Suprapubic skin (tissue), 3 donors: ENCODE data around the gene KIF5A.

Experiments
- POLR2A ChIP-seq, 2 donors: fragments of 450-650 bp; IDR thresholded peaks; one replicate each; pipeline ENCODE4 v1.6.1; 2017; ENCODE audit warnings: antibody characterized with exemption in 2 of 2, mild to moderate bottlenecking in 2 of 2, moderate library complexity in 2 of 2
- TF ChIP-seq, protein P1 (sequence below), 2 donors: fragments of 200-600 bp in 1 of 2; fragments of 450-650 bp in 1 of 2; sonication (generic) in 1 of 2; IDR thresholded peaks; one replicate each; pipeline ENCODE4 v1.5.1; 2016 to 2019; ENCODE audit warnings: antibody characterized with exemption in 2 of 2, mild to moderate bottlenecking in 1 of 2, moderate library complexity in 1 of 2

DNA sequence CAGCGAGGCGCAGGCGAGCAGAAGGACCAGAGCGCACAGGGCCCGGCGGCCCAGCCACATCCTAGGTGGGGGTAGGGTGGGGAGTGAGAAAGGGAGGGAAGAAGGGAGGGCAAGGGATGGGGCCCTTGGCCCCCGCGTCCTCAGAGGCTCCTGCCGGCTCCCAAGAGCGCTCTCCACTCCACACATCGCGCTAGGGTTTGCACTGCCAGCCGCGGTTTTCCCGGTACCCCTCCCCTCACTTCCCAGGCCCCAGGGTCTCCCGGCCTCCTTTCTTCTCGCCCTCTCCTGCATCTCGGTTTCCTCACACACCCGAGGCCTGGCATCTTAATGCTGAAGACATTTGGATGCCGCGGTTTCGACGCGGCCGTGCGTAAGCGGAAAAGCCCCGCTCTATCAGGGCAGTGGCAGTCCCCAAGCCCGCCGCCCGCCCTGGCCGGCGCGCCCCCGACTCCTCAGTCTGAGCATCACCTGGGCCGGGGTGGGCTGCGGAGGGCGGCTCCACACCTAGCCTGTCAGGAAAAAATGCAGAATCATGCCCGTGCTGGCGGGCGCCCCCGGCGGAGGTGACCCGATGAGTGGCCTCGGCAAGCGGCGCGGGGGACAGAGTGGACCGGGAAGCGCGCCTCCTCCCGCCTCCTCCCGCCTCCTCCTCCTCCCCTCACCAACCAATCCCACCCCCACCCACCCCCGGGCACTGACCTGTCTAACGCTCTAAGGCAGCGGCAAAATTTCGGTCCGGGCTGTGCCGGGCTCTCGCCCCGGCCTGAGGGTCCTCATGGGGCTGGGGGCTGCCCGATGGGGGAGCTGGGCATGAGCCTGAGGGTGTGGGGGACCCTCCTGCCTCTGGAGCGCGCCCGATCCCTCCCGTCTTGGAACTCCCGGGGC is 82.5 kb downstream of the KIF5A start:
- TF ChIP-seq POLR2A (IDR thresholded peaks at IDR 0.05): no peak
- TF ChIP-seq, protein P1, sequence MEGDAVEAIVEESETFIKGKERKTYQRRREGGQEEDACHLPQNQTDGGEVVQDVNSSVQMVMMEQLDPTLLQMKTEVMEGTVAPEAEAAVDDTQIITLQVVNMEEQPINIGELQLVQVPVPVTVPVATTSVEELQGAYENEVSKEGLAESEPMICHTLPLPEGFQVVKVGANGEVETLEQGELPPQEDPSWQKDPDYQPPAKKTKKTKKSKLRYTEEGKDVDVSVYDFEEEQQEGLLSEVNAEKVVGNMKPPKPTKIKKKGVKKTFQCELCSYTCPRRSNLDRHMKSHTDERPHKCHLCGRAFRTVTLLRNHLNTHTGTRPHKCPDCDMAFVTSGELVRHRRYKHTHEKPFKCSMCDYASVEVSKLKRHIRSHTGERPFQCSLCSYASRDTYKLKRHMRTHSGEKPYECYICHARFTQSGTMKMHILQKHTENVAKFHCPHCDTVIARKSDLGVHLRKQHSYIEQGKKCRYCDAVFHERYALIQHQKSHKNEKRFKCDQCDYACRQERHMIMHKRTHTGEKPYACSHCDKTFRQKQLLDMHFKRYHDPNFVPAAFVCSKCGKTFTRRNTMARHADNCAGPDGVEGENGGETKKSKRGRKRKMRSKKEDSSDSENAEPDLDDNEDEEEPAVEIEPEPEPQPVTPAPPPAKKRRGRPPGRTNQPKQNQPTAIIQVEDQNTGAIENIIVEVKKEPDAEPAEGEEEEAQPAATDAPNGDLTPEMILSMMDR (IDR thresholded peaks at IDR 0.05): no peak
